Mesothelial cell of epicardium (in vitro differentiated cells): Measurements from ENCODE around the gene SLC6A19. TPM values are rescaled to one million over a fixed set of nuclear protein-coding genes. Genes with fewer than 3 reads are reported as not detected.

ENCODE experiments used
- DNase-seq, 2 experiments: peaks; one replicate each; pipeline ENCODE4 v3.0.0; 2021; ENCODE audit warnings: low spot score in 2 of 2; ENCODE audit not compliant: unreplicated experiment in 2 of 2
- H3K27ac Mint-ChIP-seq: 2 replicates; pipeline ENCODE4 v1.8.0; 2021; ENCODE audit warnings: mixed read lengths
- H3K27me3 Mint-ChIP-seq: 2 replicates; pipeline ENCODE4 v1.8.0; 2021; ENCODE audit warnings: low read depth, mixed read lengths
- H3K36me3 Mint-ChIP-seq: 2 replicates; pipeline ENCODE4 v1.8.0; 2021; ENCODE audit warnings: mixed read lengths
- H3K4me1 Mint-ChIP-seq: 2 replicates; pipeline ENCODE4 v1.8.0; 2021; ENCODE audit warnings: mixed read lengths
- H3K4me3 Mint-ChIP-seq: 2 replicates; pipeline ENCODE4 v1.8.0; 2021; ENCODE audit warnings: mild to moderate bottlenecking, moderate library complexity, mixed read lengths
- H3K9me3 Mint-ChIP-seq: 2 replicates; pipeline ENCODE4 v1.8.0; 2021; ENCODE audit warnings: mixed read lengths
- CTCF ChIP-seq: fragments of 200-600 bp; sonication (generic); IDR thresholded peaks from one replicate; pipeline ENCODE4 v1.5.0; 2021; ENCODE audit warnings: antibody characterized with exemption; ENCODE audit not compliant: unreplicated experiment
- total RNA-seq: library from RNA; stranded (reverse); gene quantifications from 3 replicates; pipeline ENCODE4 v1.2.1, GENCODE V29; 2021

SLC6A19 gene
- not detected in 3 replicates for total RNA-seq

- H3K4me3 Mint-ChIP-seq: no peak within 1 kb of the TSS
- no peak for TF ChIP-seq CTCF
- H3K27me3 Mint-ChIP-seq: peaks cover 22% of the 10 kb centered on the region
- H3K36me3 Mint-ChIP-seq: no peaks in the 10 kb centered on the region
- no peak within 1 kb of the TSS for H3K27ac Mint-ChIP-seq
- H3K9me3 Mint-ChIP-seq: no peaks in the 10 kb centered on the region
- no peaks in the 10 kb centered on the region for H3K4me1 Mint-ChIP-seq
- no peak for DNase-seq
These were observed at the start of gene SLC6A19 for GRCh38 chr5:1201327-1202025. SLC6A19 (plus strand) TSS chr5:1201595; CDS start chr5:1201651, 56 bp downstream.

GRCh38 chr5:1152156-1152555, 49.2 kb upstream of the SLC6A19 start:
- peaks cover 62% of the 10 kb centered on the region for H3K27me3 Mint-ChIP-seq
- no peak for DNase-seq
- no peak overlapping the region for H3K27ac Mint-ChIP-seq
- H3K4me1 Mint-ChIP-seq: no peaks in the 10 kb centered on the region
- H3K4me3 Mint-ChIP-seq: no peak overlapping the region
- H3K36me3 Mint-ChIP-seq: no peaks in the 10 kb centered on the region
- H3K9me3 Mint-ChIP-seq: no peaks in the 10 kb centered on the region
- no peak for TF ChIP-seq CTCF

- TF ChIP-seq CTCF: no peak
- H3K36me3 Mint-ChIP-seq: no peaks in the 10 kb centered on the region
- no peak overlapping the region for H3K4me3 Mint-ChIP-seq
- no peaks in the 10 kb centered on the region for H3K4me1 Mint-ChIP-seq
- peaks cover 3% of the 10 kb centered on the region for H3K9me3 Mint-ChIP-seq
- H3K27me3 Mint-ChIP-seq: peaks cover 69% of the 10 kb centered on the region
- no peak overlapping the region for H3K27ac Mint-ChIP-seq
- no peak for DNase-seq
These were observed 48.6 kb upstream of the SLC6A19 start for GRCh38 chr5:1152771-1153282.

DNA sequence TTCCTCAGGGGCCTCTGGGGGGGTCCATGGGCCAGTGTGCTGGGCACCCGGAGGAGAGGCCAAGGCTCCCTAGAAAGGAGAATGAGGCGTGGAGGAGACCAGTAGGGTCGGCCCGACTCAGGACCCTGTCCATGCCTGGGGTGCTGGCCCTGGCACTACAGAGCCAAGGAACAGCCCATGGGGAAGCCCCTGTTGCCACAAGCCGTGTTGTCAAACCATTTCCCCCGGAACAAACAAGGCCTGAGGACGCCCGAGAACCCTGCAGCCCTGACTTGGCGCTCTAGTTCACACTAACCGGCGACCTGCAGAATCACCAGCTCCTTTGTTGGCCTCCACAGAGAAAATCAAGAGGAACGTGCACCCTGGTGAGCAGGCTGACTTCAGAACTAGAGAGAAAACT, 48.0 kb upstream of the SLC6A19 start:
- Mint-ChIP-seq H3K27me3 (peaks cover 75% of the 10 kb centered on the region), H3K4me1 (no peaks in the 10 kb centered on the region), H3K9me3 (peaks cover 5% of the 10 kb centered on the region), H3K4me3 (no peak overlapping the region), H3K27ac (no peak overlapping the region), H3K36me3 (no peaks in the 10 kb centered on the region)
- no peak for TF ChIP-seq CTCF
- DNase-seq: no peak

- no peak for DNase-seq
- TF ChIP-seq CTCF: no peak
- Mint-ChIP-seq H3K4me1 (no peaks in the 10 kb centered on the region), H3K27ac (no peak overlapping the region), H3K27me3 (peaks cover 85% of the 10 kb centered on the region), H3K4me3 (peak overlapping the region; percentile 24), H3K36me3 (no peaks in the 10 kb centered on the region), H3K9me3 (peaks cover 5% of the 10 kb centered on the region)
These were observed 46.0 kb upstream of the SLC6A19 start for GRCh38 chr5:1155191-1156032.
